Small intestine (tissue), 7 donors: ENCODE measurements around the gene SH2B3. TPM values are rescaled to one million over a fixed set of nuclear protein-coding genes. Genes with fewer than 3 reads are reported as not detected.

Experiments
- DNase-seq, 2 donors: peaks; one replicate each; pipeline versions ENCODE4 v3.0.0 to v3.0.0-alpha.2; 2013
- FAIRE-seq: peaks from 2 replicates; lab custom pipeline; 2012; peaks lifted over from hg19 to GRCh38; lab: Jason Lieb, UNC
- H3K27ac ChIP-seq, 3 donors: one replicate each; pipeline ENCODE4 v1.5.1; 2013; ENCODE audit warnings: low read length in 2 of 3, mild to moderate bottlenecking in 2 of 3, control low read depth in 1 of 3, inconsistent platforms in 1 of 3, low read depth in 1 of 3, moderate library complexity in 1 of 3
- H3K27me3 ChIP-seq, 3 donors: one replicate each; pipeline ENCODE4 v1.6.1; 2013; ENCODE audit warnings: low read length in 3 of 3, inconsistent platforms in 1 of 3; ENCODE audit not compliant: control insufficient read depth in 3 of 3, insufficient read depth in 3 of 3
- H3K36me3 ChIP-seq, 3 donors: one replicate each; pipeline ENCODE4 v1.6.1; 2013; ENCODE audit warnings: low read length in 3 of 3, inconsistent platforms in 1 of 3, low read depth in 1 of 3, mild to moderate bottlenecking in 1 of 3, moderate library complexity in 1 of 3; ENCODE audit not compliant: control insufficient read depth in 3 of 3, insufficient read depth in 2 of 3
- H3K4me1 ChIP-seq, 3 donors: one replicate each; pipeline ENCODE4 v1.6.1; 2013; ENCODE audit warnings: low read length in 2 of 3, inconsistent platforms in 1 of 3, low read depth in 1 of 3, mild to moderate bottlenecking in 1 of 3, moderate library complexity in 1 of 3; ENCODE audit not compliant: control insufficient read depth in 3 of 3, insufficient read depth in 2 of 3
- H3K4me3 ChIP-seq, 3 donors: one replicate each; pipeline ENCODE4 v1.5.1; 2013; ENCODE audit warnings: low read length in 3 of 3, control low read depth in 1 of 3, inconsistent platforms in 1 of 3, low read depth in 1 of 3, mild to moderate bottlenecking in 1 of 3, moderate library complexity in 1 of 3
- H3K9me3 ChIP-seq, 2 donors: one replicate each; pipeline ENCODE4 v1.6.1; 2013; ENCODE audit warnings: low read depth in 1 of 2, low read length in 1 of 2; ENCODE audit not compliant: control insufficient read depth in 2 of 2, insufficient read depth in 1 of 2
- WGBS, 3 donors: extraction: QIAGEN DNeasy Blood & Tissue Kit; methylation state at CpG; one replicate each; pipeline ENCODE4 v1.1.7; 2013; 5-methylcytosine and 5-hydroxymethylcytosine counted together
- polyA plus RNA-seq, 4 donors: library from polyadenylated mRNA; stranded (reverse) in 3 of 4; unstranded in 1 of 4; fragments of 200-250 nt in 3 of 4; fragments of 120-200 nt in 1 of 4; gene quantifications; one replicate each; pipeline versions ENCODE4 v1.2.1 to v1.2.3, GENCODE V29; 2013
- donor health status: healthy with polysubstance abuse.
- donor health status: control.
- donor health status: control.
- donor health status: Bipolar disorder and iron deficiency.
- donor health status: healthy.

SH2B3 gene
- polyA plus RNA-seq, 4 donors: 0.67 to 14.9 (median 6.9) TPM

DNA sequence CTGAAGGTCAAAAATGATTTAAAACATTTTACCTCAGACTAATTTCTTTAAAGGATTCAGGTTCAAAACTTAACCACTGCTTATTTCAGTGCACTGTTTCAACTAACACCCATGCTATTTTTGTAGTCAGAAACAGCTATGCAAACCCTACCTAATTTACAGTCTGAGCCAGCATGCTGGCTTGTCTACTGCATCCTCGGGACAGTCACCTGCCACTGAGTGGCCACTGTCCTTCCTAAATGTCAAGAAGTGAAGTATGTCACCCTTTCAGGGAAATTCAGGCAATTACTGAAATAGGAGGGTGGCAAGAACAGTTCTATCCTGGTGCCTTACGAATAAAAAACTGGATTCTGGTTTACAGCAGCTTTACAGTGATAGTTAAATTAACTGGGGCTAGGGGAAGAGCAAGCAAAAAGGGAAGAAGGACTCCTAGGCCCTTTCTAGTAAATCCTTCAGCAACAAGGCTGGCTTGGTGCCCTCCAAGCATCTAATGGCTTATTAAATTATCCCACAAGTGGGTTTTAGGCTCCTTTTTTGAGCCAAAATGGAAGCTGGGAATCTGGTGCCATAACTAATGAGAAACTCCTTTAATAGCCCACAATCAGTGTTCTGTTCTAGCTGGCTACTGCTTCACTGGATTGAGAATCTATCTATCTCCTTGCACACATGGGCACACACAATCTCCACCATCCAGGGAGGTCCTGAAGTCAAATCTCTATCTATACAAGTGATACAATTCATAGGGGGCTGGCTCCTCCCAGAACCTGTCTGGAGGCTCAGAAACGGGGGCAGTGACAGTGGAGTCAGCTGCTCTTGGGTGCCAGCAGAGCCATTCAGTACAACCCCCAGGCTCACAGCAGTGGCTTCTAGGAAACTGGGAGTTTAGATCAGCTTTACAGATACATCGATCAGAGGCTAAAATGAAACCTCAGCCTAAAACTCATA, 43.4 kb downstream of the SH2B3 start:
- WGBS, 3 donors: 69 to 85% (median 81%) methylated on average over 4 of the region's 4 CpGs

DNA sequence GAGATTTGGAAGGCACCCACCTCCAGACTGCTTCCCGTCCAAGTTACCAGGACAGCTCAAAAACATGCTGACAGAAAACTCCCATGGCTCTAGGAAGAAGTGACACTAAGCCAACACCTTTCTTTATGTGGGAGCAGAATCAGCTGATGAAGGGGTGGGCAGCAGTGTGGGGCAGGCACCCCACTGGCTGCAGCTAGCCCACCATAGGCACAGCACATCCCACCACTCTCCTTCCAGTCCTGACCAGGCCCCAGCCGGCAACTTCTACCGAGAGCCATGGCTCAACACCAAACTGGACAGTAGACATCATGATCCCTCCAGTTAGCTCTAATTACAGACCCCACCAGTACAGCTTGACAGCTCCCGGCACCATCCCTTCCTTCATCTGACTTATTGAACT, 45.0 kb downstream of the SH2B3 start:
- Histone ChIP-seq H3K9me3 (no peaks in the 10 kb centered on the region), H3K36me3 (peaks cover 11 to 79% (median 21%) of the 10 kb centered on the region in 3 donors), H3K4me3 (no peak overlapping the region), H3K27me3 (no peaks in the 10 kb centered on the region), H3K27ac (no peak overlapping the region), H3K4me1 (peaks cover 0 to 6% (median 0%) of the 10 kb centered on the region in 3 donors)
- 86 to 95% (median 91%) methylated on average over 4 of the region's 4 CpGs for WGBS, 3 donors
- DNase-seq: no peak
- FAIRE-seq: no peak

More for the DNA sequence above, 43.4 kb downstream of the SH2B3 start:
- H3K36me3 ChIP-seq: peaks cover 6 to 80% (median 7%) of the 10 kb centered on the region in 3 donors
- FAIRE-seq: no peak
- no peak for DNase-seq
- H3K4me1 ChIP-seq: peaks cover 0 to 12% (median 4%) of the 10 kb centered on the region in 3 donors
- H3K27me3 ChIP-seq: no peaks in the 10 kb centered on the region
- no peak overlapping the region for H3K27ac ChIP-seq
- H3K9me3 ChIP-seq: no peaks in the 10 kb centered on the region
- H3K4me3 ChIP-seq: no peak overlapping the region

DNA sequence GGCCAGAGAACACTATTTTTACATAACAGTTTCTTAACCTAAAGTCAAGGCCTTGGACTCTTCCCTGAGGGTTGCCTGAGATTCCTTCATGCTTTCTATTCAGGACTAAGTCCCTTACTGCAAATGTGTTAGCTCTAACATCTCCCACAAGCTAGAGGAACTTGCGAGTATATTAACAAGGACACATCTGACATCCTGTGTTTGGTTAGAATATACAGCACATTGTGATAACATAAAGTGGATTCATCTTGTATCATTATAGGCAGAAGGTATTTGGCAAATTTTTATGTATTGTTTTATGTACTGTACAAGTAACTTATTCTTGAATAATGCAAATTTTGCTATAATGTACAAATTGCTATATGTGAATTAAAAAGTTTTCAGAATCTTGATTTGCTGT, 45.5 kb downstream of the SH2B3 start:
- H3K4me3 ChIP-seq: no peak overlapping the region
- H3K36me3 ChIP-seq: peaks cover 13 to 79% (median 24%) of the 10 kb centered on the region in 3 donors
- FAIRE-seq (no peak), DNase-seq (no peak)
- H3K4me1 ChIP-seq: peaks cover 0 to under 1% (median 0%) of the 10 kb centered on the region in 3 donors
- H3K9me3 ChIP-seq: no peaks in the 10 kb centered on the region
- 65 to 86% (median 68%) methylated on average over 1 of the region's 1 CpG for WGBS, 3 donors
- no peaks in the 10 kb centered on the region for H3K27me3 ChIP-seq
- no peak overlapping the region for H3K27ac ChIP-seq

DNA sequence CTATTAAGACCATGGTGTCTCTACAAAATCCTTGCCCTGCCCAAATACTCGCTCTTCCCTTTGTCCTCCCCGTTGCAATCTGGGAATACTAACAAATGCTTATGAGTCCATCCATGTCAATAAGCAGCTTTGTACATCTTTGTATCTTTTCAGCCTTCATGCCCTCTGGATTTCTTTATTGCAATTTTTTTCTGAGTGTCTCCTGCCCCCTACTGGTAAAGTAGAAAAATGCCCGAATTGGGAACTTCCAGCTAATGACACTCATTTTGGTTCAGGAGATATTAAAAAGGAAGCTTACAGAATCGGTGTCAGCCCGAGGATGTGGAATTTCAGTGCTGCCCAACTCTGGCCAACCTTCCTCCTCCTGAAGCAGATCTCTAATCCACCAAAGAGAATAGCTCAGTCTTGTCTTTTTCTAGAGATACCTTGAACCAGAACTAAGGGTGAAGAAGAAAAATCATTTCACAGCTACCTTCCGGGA, 46.0 kb downstream of the SH2B3 start:
- Histone ChIP-seq H3K36me3 (peaks cover 13 to 74% (median 24%) of the 10 kb centered on the region in 3 donors), H3K4me1 (no peaks in the 10 kb centered on the region), H3K4me3 (no peak overlapping the region), H3K27ac (no peak overlapping the region), H3K27me3 (no peaks in the 10 kb centered on the region), H3K9me3 (no peaks in the 10 kb centered on the region)
- DNase-seq (peak; percentile 54 to 58), FAIRE-seq (no peak)
- WGBS, 3 donors: 31 to 37% (median 34%) methylated on average over 6 of the region's 6 CpGs

DNA sequence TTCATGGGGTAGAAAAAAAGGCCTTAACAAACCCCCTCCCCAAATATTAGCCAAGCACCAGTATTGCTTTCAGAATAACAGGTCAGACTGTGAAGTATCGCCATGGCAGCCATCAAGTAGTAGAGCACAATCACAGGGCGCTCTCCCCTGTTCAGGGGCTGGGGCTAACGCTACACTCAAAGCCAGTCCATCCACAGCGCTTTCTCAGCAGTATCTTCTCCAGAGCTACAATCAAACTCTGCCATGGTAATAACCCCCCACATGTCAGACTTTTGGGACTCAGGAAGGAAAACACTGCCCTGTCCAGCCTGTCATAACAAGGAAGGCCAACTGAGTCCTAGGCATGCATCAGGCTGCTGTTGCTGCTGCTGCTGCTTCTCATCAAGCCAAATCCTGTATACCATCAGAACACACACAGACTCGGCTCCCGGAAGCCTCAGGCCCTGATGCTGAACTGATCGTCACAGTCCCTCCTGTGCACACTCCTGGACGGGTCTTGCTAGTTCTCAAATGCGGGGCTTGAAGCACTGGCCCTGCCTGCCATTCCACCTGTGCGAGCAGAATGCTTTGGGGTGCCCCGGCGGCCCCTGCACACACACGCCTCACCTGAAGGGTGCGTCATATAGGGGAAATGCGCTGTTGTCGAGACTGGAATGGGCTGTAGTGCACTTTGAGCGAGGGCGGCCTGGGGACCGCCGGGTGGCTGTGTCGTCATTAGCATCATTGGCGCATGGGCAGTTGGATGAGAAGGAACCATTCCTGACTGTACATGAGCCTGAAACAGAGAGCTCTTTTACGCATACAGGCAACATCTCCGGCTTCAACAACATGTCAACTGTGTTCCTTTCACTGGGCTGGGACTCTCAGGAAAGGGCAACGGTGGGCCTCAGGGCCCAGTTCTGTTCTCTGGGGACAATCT, 47.6 kb downstream of the SH2B3 start:
- no peak for DNase-seq
- no peaks in the 10 kb centered on the region for H3K4me1 ChIP-seq
- H3K4me3 ChIP-seq: no peak overlapping the region
- FAIRE-seq: no peak
- H3K27me3 ChIP-seq: no peaks in the 10 kb centered on the region
- H3K9me3 ChIP-seq: no peaks in the 10 kb centered on the region
- WGBS, 3 donors: 92 to 94% (median 94%) methylated on average over 25 of the region's 25 CpGs
- H3K27ac ChIP-seq: no peak overlapping the region
- peaks cover 9 to 68% (median 21%) of the 10 kb centered on the region in 3 donors for H3K36me3 ChIP-seq

DNA sequence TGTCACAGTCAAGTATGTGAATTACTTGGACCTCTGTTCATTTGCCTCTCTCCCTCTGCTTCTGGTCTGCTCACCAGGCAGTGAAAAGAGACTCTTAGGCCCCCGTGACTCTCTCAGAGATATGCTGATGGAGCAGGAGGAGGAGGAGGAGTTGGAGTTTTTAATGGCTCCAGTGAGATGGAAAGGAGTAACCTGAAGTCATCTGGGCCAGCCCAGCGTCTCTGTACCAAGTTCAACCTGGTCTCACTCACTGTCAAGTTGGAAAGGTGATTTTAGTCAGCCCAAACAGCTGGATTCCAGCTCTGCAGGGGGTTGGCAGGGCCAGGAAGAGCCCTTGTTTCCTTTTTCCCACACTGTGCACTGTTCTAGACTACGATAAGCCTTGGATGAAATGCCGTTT, 48.6 kb downstream of the SH2B3 start:
- H3K27me3 ChIP-seq: no peaks in the 10 kb centered on the region
- FAIRE-seq (no peak), DNase-seq (no peak)
- peaks cover 9 to 64% (median 18%) of the 10 kb centered on the region in 3 donors for H3K36me3 ChIP-seq
- no peaks in the 10 kb centered on the region for H3K9me3 ChIP-seq
- H3K4me3 ChIP-seq: no peak overlapping the region
- no peaks in the 10 kb centered on the region for H3K4me1 ChIP-seq
- no peak overlapping the region for H3K27ac ChIP-seq
- WGBS, 3 donors: 74 to 79% (median 75%) methylated on average over 4 of the region's 4 CpGs

DNA sequence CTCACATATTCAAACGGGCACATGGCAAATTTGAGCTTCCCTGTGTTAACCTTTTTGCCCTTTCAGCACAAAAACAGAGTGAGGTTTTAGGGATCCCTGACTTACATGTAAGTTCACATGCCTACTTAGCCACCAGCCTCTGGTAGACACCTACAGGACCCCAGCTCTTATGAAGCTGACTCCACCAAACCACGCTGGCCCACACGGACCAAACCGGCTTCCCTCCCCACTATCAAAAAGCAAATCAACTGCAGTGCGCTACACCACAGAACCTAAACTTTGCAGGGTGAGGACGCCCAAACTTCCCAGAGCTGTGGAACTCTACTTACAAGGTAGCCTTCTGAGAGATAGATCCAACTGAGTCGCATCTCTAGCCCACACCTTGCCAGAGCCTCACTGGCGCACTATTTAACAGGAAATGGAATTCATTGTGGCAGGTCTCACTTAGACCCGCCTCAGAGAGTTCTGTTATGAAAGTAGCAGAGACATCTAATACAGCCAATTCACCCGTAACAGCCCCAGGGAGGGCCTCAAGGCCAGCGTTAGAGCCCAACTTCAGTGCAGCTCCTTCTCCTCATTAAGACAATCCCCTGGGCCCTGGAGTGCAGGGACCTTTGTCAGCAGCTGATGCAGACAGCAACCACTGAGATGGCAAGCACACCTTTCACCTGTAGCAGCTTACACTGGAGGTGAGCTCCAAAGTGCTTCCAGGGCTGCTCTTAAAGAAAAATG, 49.2 kb downstream of the SH2B3 start:
- no peaks in the 10 kb centered on the region for H3K4me1 ChIP-seq
- H3K36me3 ChIP-seq: peaks cover 9 to 63% (median 17%) of the 10 kb centered on the region in 3 donors
- FAIRE-seq (no peak), DNase-seq (no peak)
- H3K27me3 ChIP-seq: no peaks in the 10 kb centered on the region
- 76 to 84% (median 81%) methylated on average over 11 of the region's 11 CpGs for WGBS, 3 donors
- no peak overlapping the region for H3K27ac ChIP-seq
- H3K4me3 ChIP-seq: no peak overlapping the region
- H3K9me3 ChIP-seq: no peaks in the 10 kb centered on the region
